Measurements from ENCODE around the gene BAD. TPM values are rescaled to one million over a fixed set of nuclear protein-coding genes. Genes with fewer than 3 reads are reported as not detected.

BAD gene
- total and polyA plus RNA-seq, 10 of the 15 experiments (the other 5 are each of a cell fraction or from before 2014, with no cell fraction given), result 1.5 to 67.2 (median 39.6) TPM

GRCh38 chr11:64330888-64331287 lies 46.4 kb upstream of the BAD start:
- intact Hi-C loops (cut with micrococcal nuclease; ENCODE audit: unreplicated experiment), result loop anchor here (1.0 kb wide), 2 partner anchors 13 to 25 kb away; partner anchors contain the start of gene PRDX5
- FAIRE-seq (no peak), ATAC-seq (no peak), DNase-seq (ENCODE audit: low read depth, low spot score) (no peak)
- Histone ChIP-seq H3K79me2 (ENCODE audit: control insufficient read depth, insufficient read depth, low read length) (no peaks in the 10 kb centered on the region), H3K4me2 (ENCODE audit: control insufficient read depth, insufficient read depth) (no peak overlapping the region), H3K4me1 (ENCODE audit: control insufficient read depth, insufficient read depth, low read length) (peaks cover 21% of the 10 kb centered on the region), H3K4me3 (no peak overlapping the region), H3K9me3 (replicated peaks; ENCODE audit: control insufficient read depth, insufficient read depth, low read length) (no peaks in the 10 kb centered on the region; the same call in 2 of the 3 replicates), H4K20me1 (ENCODE audit: control insufficient read depth, insufficient read depth) (no peaks in the 10 kb centered on the region), H3K27ac (ENCODE audit: control insufficient read depth, insufficient read depth) (no peak overlapping the region), H3K36me3 (ENCODE audit: control insufficient read depth in 2 of 2, insufficient read depth in 2 of 2, low read length in 1 of 2) (no peaks in the 10 kb centered on the region), H3K9ac (ENCODE audit: control insufficient read depth, insufficient read depth, low read length) (no peak overlapping the region), H2AFZ (ENCODE audit: control insufficient read depth, low read depth, low read length) (no peak overlapping the region), H3K27me3 (replicated peaks in 1 of 2; ENCODE audit: control insufficient read depth in 2 of 2, insufficient read depth in 2 of 2, low read length in 1 of 2) (no peaks in the 10 kb centered on the region)
- 95% methylated on average over 11 of the region's 11 CpGs for WGBS (ENCODE audit: insufficient coverage, insufficient replicate concordance, low lambda C conversion rate, missing lambda C conversion rate)
- POLR2A ChIA-PET, result interaction anchor here (0.6 to 2.7 kb wide), 9 partner anchors 9 to 124 kb away, joined by 3 to 27 read pairs (median 5); partner anchors contain the start of genes CCDC88B, ESRRA, FERMT3 and FKBP2
- CTCF ChIA-PET, result interaction anchor here (0.6 to 14.7 kb wide), 19 partner anchors 8 to 344 kb away, joined by 3 to 228 read pairs (median 8); partner anchors contain the start of genes CCDC88B, ESRRA, FERMT3 and PRDX5
- RAD21 ChIA-PET (ENCODE audit: unreplicated experiment), result interaction anchor here (0.7 to 4.2 kb wide), 13 partner anchors 8 to 125 kb away, joined by 3 to 86 read pairs (median 6); partner anchors contain the start of genes CCDC88B, ESRRA, FERMT3 and PRDX5
- SMC1A ChIA-PET (ENCODE audit: uncharacterized antibody, unreplicated experiment), result interaction anchor here (0.8 to 6.4 kb wide), 9 partner anchors 8 to 125 kb away, joined by 3 to 71 read pairs (median 5); partner anchors contain the start of genes ESRRA, FERMT3, PRDX5 and TRMT112
- BruUV-seq (replicated peaks), result no TSS peak
- in situ Hi-C loops (cut with MboI), result no loop called here
- TF ChIP-seq DPF2 (IDR thresholded peaks at IDR 0.05) (no peak), IRF3 (IDR thresholded peaks at IDR 0.05) (no peak), PRDM15 (CRISPR knock-in tag; IDR thresholded peaks at IDR 0.05) (no peak), SMARCA5 (IDR thresholded peaks at IDR 0.05) (no peak), SMAD1 (IDR thresholded peaks at IDR 0.05; ENCODE audit: low read depth, partially characterized antibody) (no peak), NFIC (IDR thresholded peaks at IDR 0.05; ENCODE audit: low read depth, low read length) (no peak), CHD4 (IDR thresholded peaks at IDR 0.05) (no peak), ATF7 (IDR thresholded peaks at IDR 0.05; ENCODE audit: low read depth) (no peak), CHD1 (IDR thresholded peaks at IDR 0.05; ENCODE audit: low read depth, low read length) (no peak), IKZF2 (IDR thresholded peaks at IDR 0.05) (no peak), NFYB (IDR thresholded peaks at IDR 0.05; ENCODE audit: insufficient read depth, low read depth, low read length) (no peak), CUX1 (IDR thresholded peaks at IDR 0.05; ENCODE audit: insufficient replicate concordance, low read depth, low read length) (no peak), IKZF1 (conservative IDR thresholded peaks at IDR 0.05) (no peak)
